ENCODE data around the gene CYBB. TPM values are rescaled to one million over a fixed set of nuclear protein-coding genes. Genes with fewer than 3 reads are reported as not detected.

The CYBB gene
- total RNA-seq (2022) (0.07 TPM in 1 of 2 replicates, not detected in the other), Bru-seq, nascent RNA (percentile 19 among the genes with signal in this experiment), BruChase-seq, experiment 1, labeled RNA remaining after a 6-hour chase (percentile 12 among the genes with signal in this experiment), BruChase-seq, experiment 2, labeled RNA remaining after a 2-hour chase (percentile 15 among the genes with signal in this experiment)
- long read RNA-seq: 0 reads

GRCh38 chrX:37779857-37780256, at the start of gene CYBB:
TSS of gene CYBB (plus strand) at chrX:37780059. CDS start at chrX:37780078, 19 bp downstream.
- TF ChIP-seq, protein P1, sequence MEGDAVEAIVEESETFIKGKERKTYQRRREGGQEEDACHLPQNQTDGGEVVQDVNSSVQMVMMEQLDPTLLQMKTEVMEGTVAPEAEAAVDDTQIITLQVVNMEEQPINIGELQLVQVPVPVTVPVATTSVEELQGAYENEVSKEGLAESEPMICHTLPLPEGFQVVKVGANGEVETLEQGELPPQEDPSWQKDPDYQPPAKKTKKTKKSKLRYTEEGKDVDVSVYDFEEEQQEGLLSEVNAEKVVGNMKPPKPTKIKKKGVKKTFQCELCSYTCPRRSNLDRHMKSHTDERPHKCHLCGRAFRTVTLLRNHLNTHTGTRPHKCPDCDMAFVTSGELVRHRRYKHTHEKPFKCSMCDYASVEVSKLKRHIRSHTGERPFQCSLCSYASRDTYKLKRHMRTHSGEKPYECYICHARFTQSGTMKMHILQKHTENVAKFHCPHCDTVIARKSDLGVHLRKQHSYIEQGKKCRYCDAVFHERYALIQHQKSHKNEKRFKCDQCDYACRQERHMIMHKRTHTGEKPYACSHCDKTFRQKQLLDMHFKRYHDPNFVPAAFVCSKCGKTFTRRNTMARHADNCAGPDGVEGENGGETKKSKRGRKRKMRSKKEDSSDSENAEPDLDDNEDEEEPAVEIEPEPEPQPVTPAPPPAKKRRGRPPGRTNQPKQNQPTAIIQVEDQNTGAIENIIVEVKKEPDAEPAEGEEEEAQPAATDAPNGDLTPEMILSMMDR (IDR thresholded peaks at IDR 0.05; ENCODE audit: unreplicated experiment): no peak
- no peaks in the 10 kb centered on the region for H3K4me1 Mint-ChIP-seq (ENCODE audit: insufficient read depth, unreplicated experiment)
- BruUV-seq (replicated peaks): no TSS peak
- intact Hi-C loops (cut with micrococcal nuclease): no loop called here
- H3K27me3 Mint-ChIP-seq (ENCODE audit: insufficient read depth, unreplicated experiment): peaks cover 58% of the 10 kb centered on the region
- H3K27ac Mint-ChIP-seq (ENCODE audit: low read depth, unreplicated experiment): no peak within 1 kb of the TSS
- no peak for DNase-seq (ENCODE audit: unreplicated experiment)
- CTCF ChIA-PET: interaction anchor here (0.6 to 1.5 kb wide), 3 partner anchors 13 to 1081 kb away, joined by 3 read pairs; no protein-coding TSS in a partner anchor
- no peaks in the 10 kb centered on the region for H3K36me3 Mint-ChIP-seq (ENCODE audit: insufficient read depth, unreplicated experiment)
- no peak within 1 kb of the TSS for H3K4me3 Mint-ChIP-seq (ENCODE audit: unreplicated experiment)
- POLR2A ChIA-PET: no interaction called here
- H3K9me3 Mint-ChIP-seq (ENCODE audit: unreplicated experiment): no peaks in the 10 kb centered on the region

DNA sequence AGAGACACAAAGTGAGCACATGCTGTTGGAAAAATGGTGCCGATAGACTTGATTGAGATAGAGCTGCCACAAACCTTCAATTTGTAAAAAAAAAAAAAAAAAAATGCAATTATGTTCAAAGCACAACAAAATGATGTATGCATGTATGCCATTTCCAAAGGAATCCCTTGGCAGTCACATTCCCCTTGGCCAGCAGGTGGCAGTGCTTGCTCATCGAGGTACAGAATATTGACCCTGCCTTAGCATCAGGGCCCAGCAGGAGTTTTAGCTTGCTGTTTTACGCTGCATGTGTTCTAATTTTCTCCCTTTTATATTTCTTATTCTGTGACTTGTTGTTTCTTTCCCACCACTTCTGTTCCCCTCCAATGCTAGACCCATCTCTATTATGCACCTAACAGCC, 34.5 kb upstream of the CYBB start:
- Mint-ChIP-seq H3K27me3 (ENCODE audit: insufficient read depth, unreplicated experiment) (peaks cover 56% of the 10 kb centered on the region), H3K4me1 (ENCODE audit: insufficient read depth, unreplicated experiment) (no peaks in the 10 kb centered on the region), H3K9me3 (ENCODE audit: unreplicated experiment) (no peaks in the 10 kb centered on the region), H3K27ac (ENCODE audit: low read depth, unreplicated experiment) (no peak overlapping the region), H3K4me3 (ENCODE audit: unreplicated experiment) (no peak overlapping the region), H3K36me3 (ENCODE audit: insufficient read depth, unreplicated experiment) (no peaks in the 10 kb centered on the region)
- TF ChIP-seq, protein P1 (IDR thresholded peaks at IDR 0.05; ENCODE audit: unreplicated experiment): peak; percentile 75
- ChIA-PET POLR2A (interaction anchor here (1.2 kb wide), 1 partner anchor 78 kb away, joined by 3 read pairs; no protein-coding TSS in a partner anchor), CTCF (interaction anchor here (0.6 to 5.3 kb wide), 32 partner anchors 10 to 530 kb away, joined by 3 to 116 read pairs (median 4); no protein-coding TSS in a partner anchor)
- no TSS peak for BruUV-seq (replicated peaks)
- intact Hi-C loops (cut with micrococcal nuclease): loop anchor here (1.0 to 2.0 kb wide), 5 partner anchors 80 to 430 kb away; no protein-coding TSS in a partner anchor
- DNase-seq (ENCODE audit: unreplicated experiment): peak; percentile 73

- CTCF ChIA-PET: interaction anchor here (0.6 to 5.3 kb wide), 29 partner anchors 10 to 429 kb away, joined by 3 to 116 read pairs (median 4); no protein-coding TSS in a partner anchor
- no peaks in the 10 kb centered on the region for H3K9me3 Mint-ChIP-seq (ENCODE audit: unreplicated experiment)
- no peaks in the 10 kb centered on the region for H3K36me3 Mint-ChIP-seq (ENCODE audit: insufficient read depth, unreplicated experiment)
- POLR2A ChIA-PET: interaction anchor here (1.2 kb wide), 1 partner anchor 78 kb away, joined by 3 read pairs; no protein-coding TSS in a partner anchor
- peaks cover 52% of the 10 kb centered on the region for H3K27me3 Mint-ChIP-seq (ENCODE audit: insufficient read depth, unreplicated experiment)
- no peak overlapping the region for H3K27ac Mint-ChIP-seq (ENCODE audit: low read depth, unreplicated experiment)
- H3K4me3 Mint-ChIP-seq (ENCODE audit: unreplicated experiment): no peak overlapping the region
- intact Hi-C loops (cut with micrococcal nuclease): loop anchor here (1.0 to 2.0 kb wide), 5 partner anchors 79 to 429 kb away; no protein-coding TSS in a partner anchor
- no peak for DNase-seq (ENCODE audit: unreplicated experiment)
- no peaks in the 10 kb centered on the region for H3K4me1 Mint-ChIP-seq (ENCODE audit: insufficient read depth, unreplicated experiment)
- BruUV-seq (replicated peaks): no TSS peak
- TF ChIP-seq, protein P1 (IDR thresholded peaks at IDR 0.05; ENCODE audit: unreplicated experiment): no peak
These were observed 34.0 kb upstream of the CYBB start for GRCh38 chrX:37745835-37746217.

GRCh38 chrX:37746218-37746941, 33.5 kb upstream of the CYBB start:
- no TSS peak for BruUV-seq (replicated peaks)
- intact Hi-C loops (cut with micrococcal nuclease): no loop called here
- no peak overlapping the region for H3K4me3 Mint-ChIP-seq (ENCODE audit: unreplicated experiment)
- ChIA-PET CTCF (interaction anchor here (0.6 to 5.3 kb wide), 22 partner anchors 8 to 429 kb away, joined by 3 to 116 read pairs (median 4); no protein-coding TSS in a partner anchor), POLR2A (interaction anchor here (1.2 kb wide), 1 partner anchor 77 kb away, joined by 3 read pairs; no protein-coding TSS in a partner anchor)
- H3K4me1 Mint-ChIP-seq (ENCODE audit: insufficient read depth, unreplicated experiment): no peaks in the 10 kb centered on the region
- TF ChIP-seq, protein P1 (IDR thresholded peaks at IDR 0.05; ENCODE audit: unreplicated experiment): no peak
- no peak overlapping the region for H3K27ac Mint-ChIP-seq (ENCODE audit: low read depth, unreplicated experiment)
- no peaks in the 10 kb centered on the region for H3K9me3 Mint-ChIP-seq (ENCODE audit: unreplicated experiment)
- no peak for DNase-seq (ENCODE audit: unreplicated experiment)
- H3K27me3 Mint-ChIP-seq (ENCODE audit: insufficient read depth, unreplicated experiment): peaks cover 46% of the 10 kb centered on the region
- H3K36me3 Mint-ChIP-seq (ENCODE audit: insufficient read depth, unreplicated experiment): no peaks in the 10 kb centered on the region
